Measurements from ENCODE around the gene TCF15. TPM values are rescaled to one million over a fixed set of nuclear protein-coding genes. Genes with fewer than 3 reads are reported as not detected.

Gene TCF15
- total and polyA plus RNA-seq, 2 of the 13 experiments (the other 11 are each of a cell fraction or from before 2014, with no cell fraction given): not detected

GRCh38 chr20:653590-654416 is 43.7 kb upstream of the TCF15 start (continued):
- TF ChIP-seq HMGXB3 (CRISPR knock-in tag; IDR thresholded peaks at IDR 0.05; ENCODE audit: borderline replicate concordance) (no peak), KDM5B (CRISPR knock-in tag; IDR thresholded peaks at IDR 0.05; ENCODE audit: borderline replicate concordance) (peak; percentile 72; the same call in 1 of the 2 replicates), CAMTA2 (CRISPR knock-in tag; IDR thresholded peaks at IDR 0.05; ENCODE audit: borderline replicate concordance) (peak; percentile 82), ZXDC (CRISPR knock-in tag; IDR thresholded peaks at IDR 0.05) (no peak), ZNF232 (CRISPR knock-in tag; IDR thresholded peaks at IDR 0.05; ENCODE audit: borderline replicate concordance) (no peak; the same call in 1 of the 2 replicates), ASH2L (IDR thresholded peaks at IDR 0.05; ENCODE audit: insufficient read length, low read depth, low read length) (peak; percentile 70), FOXP4 (CRISPR knock-in tag; IDR thresholded peaks at IDR 0.05) (no peak; the same call in none of the 2 replicates), SATB2 (CRISPR knock-in tag; IDR thresholded peaks at IDR 0.05) (no peak), MAFF (IDR thresholded peaks at IDR 0.05; ENCODE audit: low read depth, low read length) (no peak), HINFP (CRISPR knock-in tag; IDR thresholded peaks at IDR 0.05; ENCODE audit: low read depth) (peak; percentile 7; the same call in 1 of the 2 replicates), ERF (CRISPR knock-in tag; IDR thresholded peaks at IDR 0.05) (no peak), HMG20B (CRISPR knock-in tag; conservative IDR thresholded peaks at IDR 0.05) (no peak), ATAD3A (CRISPR knock-in tag; IDR thresholded peaks at IDR 0.05) (no peak), IRF1 (CRISPR knock-in tag; IDR thresholded peaks at IDR 0.05; ENCODE audit: low read depth) (no peak), ZNF263 (CRISPR knock-in tag; IDR thresholded peaks at IDR 0.05) (peak; percentile 28; the same call in 1 of the 2 replicates), ZNF615 (CRISPR knock-in tag; IDR thresholded peaks at IDR 0.05; ENCODE audit: borderline replicate concordance) (peak; percentile 77; the same call in 1 of the 2 replicates), YEATS4 (CRISPR knock-in tag; IDR thresholded peaks at IDR 0.05; ENCODE audit: borderline replicate concordance) (no peak; the same call in 1 of the 2 replicates)

Measured in HepG2 (cell line).